Suprapubic skin (tissue), 3 donors: ENCODE measurements around the gene TBC1D20.

Source experiments
- CTCF ChIP-seq, 2 donors: fragments of 200-600 bp in 1 of 2; fragments of 450-650 bp in 1 of 2; sonication (generic) in 1 of 2; IDR thresholded peaks; one replicate each; pipeline ENCODE4 v1.5.1; 2016 to 2019; ENCODE audit warnings: antibody characterized with exemption in 2 of 2, mild to moderate bottlenecking in 1 of 2, moderate library complexity in 1 of 2
- POLR2AphosphoS5 ChIP-seq, 3 donors: sonication (generic); formaldehyde crosslinking; IDR thresholded peaks; one replicate each; pipeline ENCODE4 v1.6.1; 2017; ENCODE audit warnings: antibody characterized with exemption in 3 of 3

- TF ChIP-seq CTCF (IDR thresholded peaks at IDR 0.05), result no peak
- no peak for TF ChIP-seq POLR2AphosphoS5 (IDR thresholded peaks at IDR 0.05)
These were observed 42.1 kb downstream of the TBC1D20 start for GRCh38 chr20:420166-420620.
